8988T (cell line): ENCODE data around the gene EIF2B4.

Experiments used
- DNase-seq: peaks from one replicate; pipeline ENCODE4 v3.0.0; 2011

The EIF2B4 gene

GRCh38 chr2:27370026-27370815, at the start of gene EIF2B4, which contains the start of gene SNX17:
EIF2B4 (minus strand) TSS chr2:27370338; CDS start chr2:27370314, 24 bp downstream.
SNX17 (plus strand) TSS chr2:27370616; CDS start chr2:27370744, 128 bp downstream.
- peak; percentile 86 for DNase-seq

- no peak for DNase-seq
Observed at GRCh38 chr2:27416151-27416550, 46.0 kb upstream of the EIF2B4 start.

- no peak for DNase-seq
Observed at GRCh38 chr2:27412419-27413152, 42.4 kb upstream of the EIF2B4 start.

GRCh38 chr2:27409321-27410073, 39.4 kb upstream of the EIF2B4 start, which contains the start of gene PPM1G:
PPM1G (minus strand) TSS chr2:27409591; CDS start chr2:27409422, 169 bp downstream.
- DNase-seq = peak; percentile 78

- peak; percentile 18 for DNase-seq
Observed at GRCh38 chr2:27408601-27409320, 38.6 kb upstream of the EIF2B4 start.

GRCh38 chr2:27407798-27408491, 37.8 kb upstream of the EIF2B4 start:
- DNase-seq = peak; percentile 43

- DNase-seq = no peak
Observed at GRCh38 chr2:27400348-27401135, 30.4 kb upstream of the EIF2B4 start.

GRCh38 chr2:27398962-27399361, 28.8 kb upstream of the EIF2B4 start:
- no peak for DNase-seq

- DNase-seq = no peak
Observed at GRCh38 chr2:27393225-27393624, 23.1 kb upstream of the EIF2B4 start.

GRCh38 chr2:27390822-27391679, 20.9 kb upstream of the EIF2B4 start:
- no peak for DNase-seq

- no peak for DNase-seq
Observed at GRCh38 chr2:27381577-27382181, 11.5 kb upstream of the EIF2B4 start.

GRCh38 chr2:27380626-27381545, 10.7 kb upstream of the EIF2B4 start, which contains the start of gene ZNF513:
ZNF513 (minus strand) TSS chr2:27380734; CDS start chr2:27380526, 208 bp downstream.
- DNase-seq = peak; percentile 85

- peak; percentile 46 for DNase-seq
Observed at GRCh38 chr2:27379836-27380625, 9.9 kb upstream of the EIF2B4 start.

GRCh38 chr2:27379383-27379835, 9.3 kb upstream of the EIF2B4 start:
- DNase-seq = no peak

- no peak for DNase-seq
Observed at GRCh38 chr2:27378809-27379290, 8.7 kb upstream of the EIF2B4 start.

- no peak for DNase-seq
Observed at GRCh38 chr2:27378096-27378808, 8.1 kb upstream of the EIF2B4 start.
